GM19240 (cell line): ENCODE data around the gene SMARCC1.

Experiments used
- DNase-seq: peaks from one replicate; pipeline ENCODE4 v3.0.0; 2011; ENCODE audit warnings: low spot score; ENCODE audit not compliant: insufficient read length

The SMARCC1 gene

DNA sequence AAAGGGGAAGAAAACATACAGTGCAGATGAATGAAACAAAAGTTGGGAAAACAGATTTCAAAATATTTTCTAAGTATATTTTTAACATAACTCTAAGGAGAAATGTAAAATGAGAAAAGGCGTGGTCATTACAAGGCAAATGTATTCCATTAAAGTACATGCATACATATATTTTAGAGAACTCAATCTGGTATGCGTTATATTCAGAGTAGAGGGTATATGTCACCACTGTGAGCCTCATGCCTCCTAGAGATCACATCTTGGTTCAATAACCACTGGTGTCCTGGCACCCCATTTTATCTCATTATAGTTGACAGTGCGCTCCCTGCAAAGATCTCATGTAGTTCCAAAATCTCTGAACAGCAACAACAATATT, 77.5 kb downstream of the SMARCC1 start:
- no peak for DNase-seq

GRCh38 chr3:47701388-47701787, 80.3 kb downstream of the SMARCC1 start:
- no peak for DNase-seq

DNA sequence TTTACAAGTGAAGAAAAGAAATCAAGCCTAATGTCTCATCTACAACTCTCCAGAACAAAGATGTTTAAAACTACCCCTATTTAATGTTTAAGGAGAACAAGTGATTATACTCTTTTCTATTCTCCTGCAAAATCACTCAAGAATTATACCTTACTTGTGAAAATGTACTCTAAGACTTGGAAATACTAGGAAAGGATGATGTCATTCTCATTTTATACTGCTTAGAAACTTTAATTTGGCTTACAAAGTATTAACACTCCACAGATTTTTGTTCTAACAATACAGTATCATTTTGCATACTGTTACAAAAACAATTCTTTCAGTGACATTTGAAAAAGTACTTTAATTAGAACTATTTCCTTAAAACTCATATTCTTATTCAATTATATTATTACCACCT, 89.5 kb downstream of the SMARCC1 start:
- no peak for DNase-seq

DNA sequence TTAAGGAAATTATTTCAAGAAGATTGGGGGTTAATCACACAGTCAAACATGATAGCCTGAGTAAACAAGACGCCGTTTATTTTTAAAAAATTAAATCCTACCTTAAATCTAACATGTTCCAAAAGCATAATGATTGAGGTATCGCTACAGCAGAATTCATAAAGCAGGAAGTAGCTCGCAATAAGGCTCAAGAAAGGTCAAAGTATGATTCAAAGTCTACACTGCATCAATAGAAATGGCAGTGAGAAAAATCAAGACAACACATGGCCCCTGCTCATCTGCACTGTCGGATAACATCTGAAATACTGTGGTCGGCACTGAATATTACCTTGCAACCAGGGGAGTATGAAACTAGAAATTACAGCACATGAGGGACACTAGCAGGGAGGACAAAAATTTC, 93.2 kb downstream of the SMARCC1 start:
- DNase-seq: no peak

GRCh38 chr3:47685037-47685436, 96.7 kb downstream of the SMARCC1 start:
- DNase-seq: no peak

- no peak for DNase-seq
Measured at GRCh38 chr3:47681016-47681415, 100.7 kb downstream of the SMARCC1 start.

GRCh38 chr3:47678446-47679338, 103.0 kb downstream of the SMARCC1 start:
- DNase-seq: no peak

GRCh38 chr3:47669026-47669749, 112.5 kb downstream of the SMARCC1 start:
- DNase-seq: no peak

DNA sequence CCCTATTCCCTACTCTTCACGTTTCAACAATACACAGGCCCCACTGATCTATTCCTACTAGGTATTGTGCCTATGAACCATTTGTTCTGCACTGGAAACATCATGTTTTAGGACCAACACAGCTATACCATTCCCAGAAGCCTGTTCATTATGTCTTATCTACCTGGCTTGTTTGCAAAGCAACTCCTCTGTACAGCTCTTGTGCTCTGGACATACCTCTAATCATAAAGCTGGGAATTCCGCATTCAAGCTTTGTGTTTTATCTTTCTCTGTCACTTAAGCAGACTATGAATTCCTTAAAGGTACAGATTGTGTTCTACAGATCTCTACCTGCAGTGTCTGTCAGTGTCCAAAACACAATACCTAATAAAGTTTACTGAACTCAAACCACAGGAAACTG, 115.6 kb downstream of the SMARCC1 start:
- DNase-seq: no peak

GRCh38 chr3:47664519-47664918, 117.2 kb downstream of the SMARCC1 start:
- no peak for DNase-seq

GRCh38 chr3:47663630-47664240, 118.0 kb downstream of the SMARCC1 start:
- no peak for DNase-seq

DNA sequence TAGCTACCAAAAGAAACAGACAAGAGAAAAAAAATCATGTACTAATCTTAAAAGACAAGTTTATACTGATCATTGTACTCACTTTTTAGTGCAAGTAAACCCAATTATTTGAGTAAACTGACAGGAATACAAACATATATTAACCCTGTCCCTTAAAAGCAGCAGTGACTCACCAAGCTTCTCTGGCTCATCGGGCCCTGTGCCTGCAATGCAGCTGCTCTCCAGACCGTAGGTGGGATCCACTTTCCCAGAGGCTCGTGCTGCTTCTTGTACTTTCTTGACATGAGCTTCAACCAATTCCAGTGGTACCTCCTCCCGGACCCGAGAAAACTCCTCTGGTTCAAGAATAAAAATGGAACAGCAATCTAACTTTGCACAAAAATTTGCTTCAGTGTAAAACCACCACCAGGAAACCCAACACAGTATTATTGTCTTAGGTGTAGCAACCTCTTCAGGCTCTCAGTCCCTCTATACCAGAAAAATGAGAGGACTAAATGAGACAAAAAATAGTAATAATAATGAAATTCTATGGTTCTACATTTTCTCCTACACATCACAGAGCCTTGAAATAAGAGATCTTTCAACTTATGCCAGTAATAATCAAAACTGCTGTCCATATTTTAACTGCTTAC, 120.5 kb downstream of the SMARCC1 start:
- DNase-seq: no peak

DNA sequence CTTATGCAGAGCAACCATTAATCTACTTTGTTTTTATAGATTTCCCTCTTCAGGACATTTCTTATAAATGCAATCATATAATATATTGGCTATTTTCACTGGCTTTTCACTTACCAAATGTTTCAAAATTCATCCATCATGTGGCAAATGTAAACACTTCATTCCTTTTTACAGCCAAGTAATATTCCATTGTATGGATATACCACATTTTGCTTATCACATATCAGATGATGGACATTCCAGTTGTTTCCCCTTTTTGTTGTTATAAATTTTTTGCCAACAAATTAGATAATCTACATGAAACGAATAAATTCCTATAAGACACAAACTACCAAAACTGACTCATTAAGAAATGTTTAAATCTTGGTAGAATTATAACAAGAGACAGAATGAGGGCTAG, 123.2 kb downstream of the SMARCC1 start:
- no peak for DNase-seq

GRCh38 chr3:47652142-47652541, 129.6 kb downstream of the SMARCC1 start:
- no peak for DNase-seq

DNA sequence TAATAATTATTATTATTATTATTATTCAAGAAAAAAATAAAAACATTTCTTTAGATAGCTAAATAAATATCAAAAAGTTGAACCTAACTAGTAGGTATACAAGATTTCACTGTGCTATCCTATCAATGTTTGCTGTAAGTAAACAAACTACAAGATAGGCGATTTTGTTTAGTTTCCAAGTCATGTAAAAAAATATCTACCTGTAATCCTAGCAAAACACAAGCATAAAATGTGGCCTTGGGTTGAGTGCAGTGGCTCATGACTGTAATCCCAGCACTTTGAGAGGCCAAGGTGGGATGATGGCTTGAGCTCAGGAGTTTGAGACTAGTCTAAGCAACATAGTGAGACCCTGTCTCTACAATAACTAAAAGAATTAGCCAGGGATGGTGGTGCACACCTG, 131.4 kb downstream of the SMARCC1 start:
- no peak for DNase-seq

- DNase-seq: no peak
Measured at GRCh38 chr3:47647550-47647949, 134.1 kb downstream of the SMARCC1 start.

DNA sequence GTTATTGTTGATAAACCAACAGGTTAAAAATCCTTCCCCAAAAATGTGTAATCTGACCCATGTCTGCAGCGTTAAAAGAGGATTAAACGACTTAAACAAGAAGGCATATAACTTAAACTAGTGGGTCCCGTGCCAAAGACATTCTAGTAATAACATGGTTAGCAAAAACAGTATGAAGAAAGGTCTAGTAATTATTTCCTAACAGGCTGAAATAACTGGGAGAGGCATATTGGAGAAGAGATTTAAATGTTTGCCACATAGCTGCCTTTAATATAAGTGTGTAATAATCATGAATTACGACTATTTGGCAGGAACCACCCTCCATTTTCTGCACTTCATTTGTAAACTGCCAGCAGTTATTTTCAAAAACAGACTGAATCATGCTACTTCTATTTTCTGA, 135.3 kb downstream of the SMARCC1 start:
- no peak for DNase-seq

DNA sequence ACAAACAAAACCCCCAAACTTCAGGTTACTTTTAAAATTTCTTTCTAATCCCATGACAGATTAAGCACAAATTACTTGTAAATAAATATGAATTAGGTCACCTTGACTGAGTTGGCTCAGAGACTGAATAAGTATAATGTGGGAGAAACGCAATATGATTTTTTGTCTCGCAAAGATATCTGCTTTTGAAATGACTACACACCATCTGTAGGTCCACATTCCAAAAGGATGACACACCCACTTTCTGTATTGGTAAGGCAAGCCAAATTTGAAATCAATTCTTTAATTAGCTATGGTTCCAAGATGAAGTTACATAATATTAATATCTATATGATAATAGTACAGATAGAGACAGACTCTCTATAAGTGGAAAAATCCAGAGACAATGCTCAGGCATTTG, 136.1 kb downstream of the SMARCC1 start:
- no peak for DNase-seq

- no peak for DNase-seq
Measured at GRCh38 chr3:47643092-47643491, 138.6 kb downstream of the SMARCC1 start.

- DNase-seq: no peak
Measured at GRCh38 chr3:47641739-47642138, 140.0 kb downstream of the SMARCC1 start.

DNA sequence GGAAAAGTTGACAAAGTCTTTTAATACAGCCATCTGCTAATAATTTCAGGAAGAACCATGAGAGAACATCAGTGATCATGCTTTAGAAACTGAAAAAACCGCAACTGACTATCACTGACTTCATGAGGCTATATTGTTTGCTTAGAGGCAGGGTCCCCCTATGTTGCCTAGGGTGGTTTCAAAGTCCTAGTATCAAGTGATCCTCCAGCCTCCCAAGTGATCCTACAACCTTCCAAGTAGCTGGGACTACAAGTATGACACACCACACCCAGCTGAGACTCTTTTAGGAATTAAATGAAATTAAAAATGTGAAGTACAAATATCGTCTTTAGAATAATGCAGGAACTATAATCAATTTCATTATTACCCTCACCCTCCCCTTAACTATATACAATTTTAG, 144.8 kb downstream of the SMARCC1 start:
- no peak for DNase-seq

GRCh38 chr3:47636225-47636624, 145.5 kb downstream of the SMARCC1 start:
- DNase-seq: no peak
